HG03095 (cell line): Measurements from ENCODE around the gene NFATC1.

Source experiments
- ATAC-seq: cut with Tn5 transposase; IDR thresholded peaks from one replicate; pipeline ENCODE4 v1.9.1; 2021; ENCODE audit warnings: moderate library complexity; ENCODE audit not compliant: unreplicated experiment

The NFATC1 gene

DNA sequence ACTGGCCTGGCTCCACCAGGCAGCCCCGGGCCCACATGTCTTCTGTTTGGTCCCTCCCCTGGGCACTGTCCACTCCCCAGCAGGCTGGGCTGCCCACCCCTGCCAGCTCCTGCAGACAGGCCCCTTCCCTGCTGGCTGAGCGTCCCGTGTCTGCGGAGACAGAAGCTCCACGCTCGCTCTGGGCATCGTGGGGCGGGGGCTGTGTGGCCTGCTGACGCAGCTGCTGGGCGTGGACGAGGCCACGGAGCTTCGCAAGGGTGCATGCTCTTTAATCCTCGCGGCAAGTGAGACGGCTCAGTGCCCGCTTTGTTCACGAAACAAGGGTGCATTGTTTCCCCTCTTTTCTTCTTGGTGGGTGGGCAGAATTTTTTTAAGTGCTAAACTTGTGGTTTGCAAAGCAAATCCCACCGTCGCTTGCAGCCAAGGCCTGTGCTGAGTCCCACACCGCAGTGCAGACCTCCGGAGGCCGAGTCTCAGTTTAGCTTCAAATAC lies 151.1 kb downstream of the NFATC1 start:
- ATAC-seq: no peak

DNA sequence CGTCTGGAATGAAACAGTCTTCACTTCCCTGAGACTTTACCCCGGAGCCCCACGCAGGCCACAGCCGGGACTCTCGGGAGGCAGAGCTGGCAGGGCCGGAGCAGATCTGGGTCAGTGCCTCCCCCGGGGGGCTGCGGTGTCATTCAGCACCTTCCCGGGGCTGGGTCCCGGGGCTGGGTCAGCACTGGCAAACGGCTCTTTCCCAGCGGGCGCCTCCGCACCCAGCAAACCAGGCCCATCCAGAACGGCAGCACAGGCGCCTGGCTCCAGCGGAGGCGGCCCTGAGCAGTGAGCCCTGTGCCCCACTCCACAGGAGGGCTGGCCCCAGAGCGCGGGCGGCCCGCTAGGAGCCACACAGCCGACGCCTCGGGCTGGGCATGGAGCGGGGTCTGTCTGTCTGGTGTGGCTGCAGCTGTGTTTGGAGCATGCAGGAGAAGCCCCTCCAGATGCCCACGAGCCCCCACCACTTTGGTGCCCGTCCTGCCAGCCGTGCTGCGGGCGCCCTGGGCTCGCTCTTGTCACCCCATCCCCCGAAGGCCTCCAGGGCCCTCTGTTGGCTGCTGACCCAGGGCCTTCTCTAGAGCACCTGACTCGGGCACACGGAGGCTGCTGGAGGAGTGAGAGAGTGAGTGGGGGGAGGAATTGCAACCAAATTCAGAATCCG lies 151.8 kb downstream of the NFATC1 start:
- no peak for ATAC-seq

DNA sequence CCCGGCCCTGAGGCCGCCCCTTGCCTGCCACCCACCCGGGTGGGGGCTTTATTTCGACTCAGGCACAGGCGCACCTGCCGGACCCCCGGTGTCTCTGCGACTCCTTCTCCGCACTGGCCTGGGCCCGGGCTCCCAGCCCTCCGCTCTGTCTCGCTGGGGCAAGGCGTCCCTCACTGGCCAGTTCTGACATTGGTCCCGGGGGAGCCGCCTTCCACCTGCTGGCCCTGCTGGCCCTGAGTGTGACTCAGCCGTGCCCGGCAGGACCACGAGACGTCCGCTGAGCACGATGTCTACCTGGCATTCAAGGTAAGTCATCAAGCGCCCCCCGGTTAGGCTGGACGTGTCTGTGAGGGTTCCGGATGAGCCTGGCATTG lies 152.3 kb downstream of the NFATC1 start:
- ATAC-seq: no peak

DNA sequence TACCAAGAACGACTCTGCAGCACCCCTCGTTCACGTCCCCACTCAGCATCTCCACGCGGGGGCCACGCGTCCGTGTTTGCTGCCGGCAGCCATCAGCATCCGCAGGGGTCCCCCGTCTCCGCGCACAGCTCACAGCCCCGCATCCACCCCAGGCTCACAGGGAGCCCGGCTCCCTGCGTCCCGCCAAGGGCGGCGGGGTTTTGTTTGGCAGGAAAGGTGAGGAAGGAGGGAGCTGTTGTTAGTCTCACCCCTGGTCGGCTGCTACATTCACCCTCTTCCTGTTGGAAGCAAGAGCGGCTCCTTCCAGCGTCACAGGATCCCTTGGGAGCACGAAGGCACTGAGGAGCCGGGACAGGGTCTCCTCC lies 152.9 kb downstream of the NFATC1 start:
- no peak for ATAC-seq

DNA sequence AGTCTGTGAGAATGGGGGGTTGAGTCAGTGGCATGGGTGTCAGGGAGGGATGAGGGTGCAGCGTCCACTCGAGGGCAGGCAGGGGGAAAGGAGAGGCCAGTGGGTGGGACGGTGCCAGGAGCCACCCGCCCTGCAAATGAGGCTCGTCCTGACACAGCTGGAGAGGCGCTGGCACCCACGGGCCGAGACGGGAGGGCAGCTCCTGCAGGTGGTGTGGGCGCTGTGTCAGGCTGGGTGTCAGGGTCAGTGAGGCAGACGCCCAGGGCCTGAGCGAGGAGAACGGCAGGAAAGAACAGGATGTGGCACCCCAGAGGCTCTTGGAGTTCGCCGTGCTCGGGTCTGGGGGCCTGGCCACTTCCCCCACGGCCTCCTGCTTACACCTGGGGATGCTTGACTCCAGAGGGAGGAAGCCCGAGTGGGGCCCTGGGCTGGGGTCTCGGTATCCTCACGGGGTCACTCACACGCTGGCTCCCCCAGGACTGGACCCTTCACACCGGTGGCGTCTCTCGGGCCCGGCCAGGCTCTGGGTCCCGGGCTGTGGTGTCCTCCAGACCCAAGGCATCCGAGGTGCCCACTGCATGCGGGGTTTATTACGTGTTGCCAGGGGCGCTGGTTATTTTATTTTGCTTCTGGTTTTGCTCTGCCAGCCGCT lies 153.4 kb downstream of the NFATC1 start:
- ATAC-seq: no peak

DNA sequence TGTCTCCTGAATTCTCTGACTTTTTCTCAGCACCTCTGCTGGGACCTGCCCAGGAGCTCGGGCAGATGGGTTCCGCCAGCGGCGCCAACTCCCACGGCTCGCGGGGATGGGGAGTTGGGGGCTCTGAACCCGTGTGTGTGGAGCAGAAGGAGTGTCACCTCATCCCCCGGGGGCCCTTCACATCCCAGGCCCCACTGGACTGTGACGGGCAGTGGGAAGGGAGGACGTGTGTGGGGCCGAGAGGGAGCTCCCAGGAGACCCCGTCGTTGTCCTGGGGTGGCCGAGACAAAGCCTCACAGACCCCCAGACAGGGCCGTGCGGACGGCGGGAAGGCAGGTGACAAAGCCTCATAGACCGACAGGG lies 153.9 kb downstream of the NFATC1 start:
- no peak for ATAC-seq

DNA sequence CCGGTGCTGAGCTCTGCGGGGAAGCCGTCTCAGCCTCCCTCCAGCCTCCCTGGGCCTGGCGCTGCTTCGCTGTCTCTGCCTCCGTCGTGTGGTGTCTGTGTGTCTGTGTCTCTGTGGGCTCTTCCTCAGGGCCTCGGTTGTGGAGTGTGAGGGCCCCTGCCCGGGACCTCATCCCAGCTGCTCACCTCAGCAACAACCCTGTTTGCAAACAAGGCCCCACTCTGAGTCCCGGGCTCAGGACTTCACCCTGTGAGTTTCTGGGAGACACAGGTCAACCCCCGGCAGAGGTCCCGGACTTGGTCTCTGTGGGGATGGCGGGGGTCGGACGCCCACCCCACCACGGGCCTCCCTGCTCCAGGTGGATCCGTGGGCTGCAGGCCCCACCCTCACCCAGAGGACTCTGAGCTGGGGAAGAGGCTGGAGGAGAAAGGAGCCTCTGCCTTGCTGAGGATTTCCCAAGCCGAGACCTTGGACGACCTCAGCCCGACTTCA lies 156.5 kb downstream of the NFATC1 start:
- no peak for ATAC-seq

DNA sequence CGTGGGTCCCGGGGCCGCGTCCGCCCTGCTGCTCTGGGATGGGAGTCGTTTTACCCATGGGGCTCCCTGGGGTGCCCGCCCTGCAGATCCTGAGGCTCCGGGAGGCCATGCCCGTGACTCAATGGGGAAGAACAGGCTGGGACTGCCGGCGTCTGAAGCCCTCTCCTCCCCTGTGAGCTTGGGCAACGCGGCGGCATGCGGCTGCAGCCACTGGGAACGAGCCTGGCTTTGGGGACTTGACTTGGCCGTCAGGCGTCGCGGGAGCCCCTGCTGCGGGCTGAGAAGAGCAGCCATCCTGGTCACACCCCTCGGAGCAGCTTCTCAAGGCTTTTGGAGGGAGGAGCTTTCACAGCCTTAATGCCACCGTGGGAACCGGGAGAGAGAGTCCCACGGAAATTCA lies 157.0 kb downstream of the NFATC1 start:
- no peak for ATAC-seq

DNA sequence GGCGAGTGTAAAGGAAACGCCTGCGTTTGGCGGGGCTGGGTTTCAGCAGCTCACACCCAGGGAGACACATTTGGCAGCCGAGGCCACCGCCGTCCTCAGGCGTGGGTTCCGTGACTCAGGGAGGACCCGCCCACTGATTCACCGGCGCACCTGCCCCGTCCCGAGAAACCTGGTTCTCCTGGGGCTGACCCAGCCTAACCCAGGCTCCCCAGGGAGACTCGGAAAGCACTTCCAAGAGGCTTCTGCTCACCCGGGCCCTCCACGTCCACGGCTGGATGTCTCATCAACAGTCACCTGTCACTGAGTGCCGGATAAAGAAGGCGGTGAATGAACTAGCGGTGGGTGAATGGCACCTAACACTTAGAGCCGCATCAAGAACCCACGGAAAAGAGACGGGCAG lies 157.4 kb downstream of the NFATC1 start:
- no peak for ATAC-seq

DNA sequence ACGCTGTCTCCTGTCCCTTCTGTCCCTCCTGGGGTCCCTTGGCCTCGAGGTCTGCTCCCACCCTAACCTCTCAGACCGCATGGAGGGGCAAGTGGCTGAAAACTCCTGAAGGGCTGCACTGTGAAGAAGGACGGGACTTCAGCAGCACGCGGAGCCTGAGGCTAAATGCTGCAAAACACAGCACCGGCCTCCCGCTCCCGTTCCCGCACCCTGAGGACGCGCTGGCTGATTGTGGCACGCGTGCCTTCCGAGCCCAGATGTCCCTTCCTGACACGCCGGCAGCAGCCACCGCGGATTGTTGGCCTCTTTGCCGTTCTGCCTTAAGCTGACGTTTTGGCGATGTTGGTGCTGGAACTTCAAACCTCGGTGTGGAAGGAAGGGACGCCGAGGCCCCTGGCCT lies 158.0 kb downstream of the NFATC1 start:
- ATAC-seq: no peak

DNA sequence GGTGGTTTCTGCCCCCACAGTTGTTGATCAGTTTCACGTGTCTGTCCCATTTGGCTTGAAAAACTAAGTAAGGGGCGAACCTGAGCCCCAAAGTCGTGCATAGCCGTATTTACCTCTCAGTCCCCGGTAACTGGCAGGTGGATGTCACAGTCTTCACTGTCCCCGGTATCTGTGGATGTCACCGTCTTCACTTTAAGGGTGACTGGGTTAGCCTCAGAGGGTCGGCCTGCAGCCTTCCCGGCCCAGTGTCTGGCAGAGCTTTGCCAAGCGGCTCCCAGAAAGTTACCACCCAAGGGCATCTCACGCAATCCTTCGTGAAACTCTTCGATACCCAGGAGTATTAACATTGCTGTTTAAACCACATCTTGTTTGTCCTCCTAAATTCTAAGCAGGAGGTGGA lies 158.6 kb downstream of the NFATC1 start:
- no peak for ATAC-seq

DNA sequence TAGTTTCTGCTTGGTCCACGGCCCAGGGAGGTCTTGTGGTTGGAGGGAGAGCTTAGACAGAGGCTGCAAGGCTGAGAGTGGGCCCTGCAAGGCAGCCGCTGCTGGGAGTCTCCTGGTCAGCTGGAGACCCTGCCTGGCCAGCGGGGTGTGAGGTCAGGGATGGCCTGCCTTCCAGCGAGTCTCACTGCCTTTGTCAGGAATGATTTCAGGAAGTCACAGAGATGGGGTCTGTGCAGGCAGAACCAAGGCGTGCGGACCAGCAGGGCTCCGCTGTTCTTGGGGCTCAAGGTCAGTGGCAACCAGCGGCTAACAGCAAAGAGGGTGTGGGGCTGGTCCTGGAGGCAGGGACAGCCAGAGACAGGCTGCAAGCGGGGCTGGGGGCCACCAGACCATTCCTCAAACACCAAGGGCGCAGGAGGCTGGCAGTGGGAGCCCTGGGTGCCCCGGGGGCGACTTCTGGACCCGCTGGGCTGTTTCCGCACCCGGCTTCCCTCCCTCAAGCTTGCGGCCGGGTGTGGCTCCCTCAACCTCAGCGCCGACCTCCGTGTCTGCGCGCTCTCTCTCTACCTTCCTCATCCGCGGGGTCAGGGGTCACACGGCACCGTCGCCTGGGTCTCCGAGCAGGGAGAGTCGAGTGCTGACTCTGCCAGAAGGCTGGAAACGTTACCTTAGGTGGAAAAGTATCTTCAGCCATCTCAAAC lies 159.4 kb downstream of the NFATC1 start:
- ATAC-seq: no peak

DNA sequence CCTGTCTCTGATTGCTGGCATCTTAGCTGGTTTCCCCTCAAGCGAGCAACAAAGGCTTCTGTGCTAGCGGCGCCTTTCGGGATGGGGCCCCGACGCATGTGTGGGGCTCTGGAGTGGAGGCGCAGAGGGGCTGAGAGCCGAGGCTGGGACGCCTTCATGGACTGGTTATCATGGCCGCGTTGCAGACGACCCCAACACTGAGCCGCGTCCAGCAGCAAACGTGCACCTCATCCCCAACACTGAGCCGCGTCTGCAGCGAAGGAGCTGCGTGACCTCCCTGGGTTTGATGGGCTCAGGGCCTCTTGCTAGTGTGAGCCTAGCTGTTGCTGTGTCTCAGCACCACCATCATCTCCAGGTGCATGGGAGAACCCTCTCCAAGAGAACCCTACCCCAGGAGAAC lies 160.2 kb downstream of the NFATC1 start:
- no peak for ATAC-seq

DNA sequence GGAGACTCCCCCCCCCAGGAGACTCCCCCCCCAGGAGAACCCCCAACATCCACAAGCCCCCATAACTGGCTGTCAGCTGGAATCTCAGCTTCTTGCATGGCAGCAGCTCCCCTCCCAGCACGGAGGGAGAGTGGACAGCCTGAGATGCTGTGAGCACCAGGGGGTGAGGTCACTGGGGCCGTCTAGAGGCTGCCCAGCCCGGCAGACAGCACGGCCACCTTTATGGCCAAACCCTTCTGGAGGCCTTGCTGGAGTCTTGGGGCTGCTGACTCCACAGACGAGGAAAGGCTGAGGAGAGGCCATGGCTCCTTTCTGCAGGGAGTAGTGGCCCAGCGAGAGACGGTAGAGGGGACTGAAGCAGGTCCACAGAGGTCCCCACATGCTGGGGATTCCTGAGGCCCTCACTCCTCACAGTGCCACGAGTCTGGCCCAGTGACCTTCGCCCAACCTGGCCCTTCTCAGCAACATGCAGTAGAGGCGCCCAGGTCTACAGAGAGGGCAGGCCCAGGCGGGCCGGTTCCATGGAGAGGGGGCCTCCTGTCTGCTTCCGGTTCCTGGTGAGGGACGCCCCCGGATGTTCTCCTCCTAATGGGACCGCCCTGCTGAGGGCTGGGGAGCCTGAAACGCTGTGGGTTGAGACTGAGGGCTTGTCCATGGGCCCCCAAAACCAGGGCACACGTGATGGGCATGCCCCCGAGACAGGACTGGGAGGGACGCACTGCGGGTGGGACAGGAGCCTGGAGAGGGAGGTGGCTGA lies 161.3 kb downstream of the NFATC1 start:
- ATAC-seq: no peak

DNA sequence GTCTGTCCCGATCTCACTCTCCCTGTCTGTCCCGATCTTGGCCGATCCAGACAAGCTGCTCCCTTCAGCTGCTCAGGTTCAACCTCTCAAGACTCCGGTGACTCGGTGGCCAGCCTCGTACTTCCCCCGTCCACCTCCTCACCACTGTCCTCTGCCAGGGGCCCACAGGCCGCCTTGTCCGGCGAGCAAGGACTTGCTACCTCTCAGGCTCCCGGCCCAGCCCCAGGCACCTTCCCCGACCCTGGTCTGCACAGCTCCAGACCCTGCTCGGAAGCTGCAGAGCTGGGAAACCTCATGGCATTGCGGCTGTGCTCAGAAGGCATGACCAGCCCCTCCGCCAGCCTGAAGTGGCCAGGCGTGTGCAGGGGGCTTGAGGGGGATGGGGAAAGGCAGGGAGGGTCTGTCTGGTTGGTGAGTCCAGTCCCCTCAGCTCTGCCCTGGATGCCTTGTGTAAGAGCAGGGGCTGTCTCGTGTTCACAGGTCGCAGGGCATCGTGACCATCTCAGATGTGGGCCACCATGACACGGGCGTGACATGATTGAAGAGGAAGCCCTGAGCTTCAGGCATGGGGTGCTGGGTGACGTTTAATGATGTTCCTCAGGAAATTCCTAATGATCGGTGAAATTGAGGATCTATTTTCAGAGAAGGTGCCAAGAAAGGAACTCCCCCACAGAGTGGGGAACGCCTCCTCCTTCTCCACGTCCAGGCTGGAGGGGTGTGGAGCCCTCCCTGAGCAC lies 162.6 kb downstream of the NFATC1 start:
- ATAC-seq: no peak

DNA sequence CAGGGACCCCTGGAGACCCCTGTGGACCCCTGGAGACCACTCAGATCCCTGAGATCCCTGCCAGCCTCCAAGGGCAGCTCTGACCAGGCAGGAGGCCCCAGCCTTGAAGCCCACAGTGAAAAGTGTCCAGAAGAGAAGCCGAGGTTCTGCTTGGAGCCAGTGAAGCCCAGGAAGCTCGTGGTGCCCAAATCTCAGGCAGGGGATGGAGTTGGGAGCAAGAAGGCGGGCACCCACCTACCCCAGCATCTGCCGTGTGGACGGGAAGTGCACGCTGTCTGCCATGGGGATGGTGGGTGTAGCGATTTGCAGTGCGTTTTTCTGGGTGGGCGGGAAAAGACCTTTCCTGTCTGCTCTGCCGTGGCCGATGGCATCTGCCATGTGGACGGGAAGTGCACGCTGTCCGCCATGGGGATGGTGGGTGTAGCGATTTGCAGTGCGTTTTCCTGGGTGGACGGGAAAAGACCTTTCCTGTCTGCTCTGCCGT lies 163.2 kb downstream of the NFATC1 start:
- ATAC-seq: no peak

DNA sequence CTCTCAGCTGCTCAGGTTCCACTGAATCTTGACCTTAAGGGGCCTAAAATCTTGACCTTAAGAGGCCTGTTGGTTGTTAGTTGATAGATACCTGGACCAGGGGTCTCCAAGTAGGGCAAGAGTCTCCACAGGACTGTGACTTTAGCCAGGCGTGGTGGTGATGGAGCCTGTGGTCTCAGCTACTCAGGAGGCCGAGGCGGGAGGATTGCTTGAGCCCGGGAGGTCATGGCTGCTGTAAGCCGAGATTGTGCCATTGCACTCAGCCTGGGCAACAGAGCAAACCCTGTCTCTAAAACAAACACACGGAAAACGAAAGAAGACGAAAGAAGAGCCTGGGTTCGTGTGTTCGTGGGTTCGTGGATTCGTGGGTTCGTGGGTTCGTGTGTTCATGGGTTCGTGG lies 163.7 kb downstream of the NFATC1 start:
- ATAC-seq: no peak

DNA sequence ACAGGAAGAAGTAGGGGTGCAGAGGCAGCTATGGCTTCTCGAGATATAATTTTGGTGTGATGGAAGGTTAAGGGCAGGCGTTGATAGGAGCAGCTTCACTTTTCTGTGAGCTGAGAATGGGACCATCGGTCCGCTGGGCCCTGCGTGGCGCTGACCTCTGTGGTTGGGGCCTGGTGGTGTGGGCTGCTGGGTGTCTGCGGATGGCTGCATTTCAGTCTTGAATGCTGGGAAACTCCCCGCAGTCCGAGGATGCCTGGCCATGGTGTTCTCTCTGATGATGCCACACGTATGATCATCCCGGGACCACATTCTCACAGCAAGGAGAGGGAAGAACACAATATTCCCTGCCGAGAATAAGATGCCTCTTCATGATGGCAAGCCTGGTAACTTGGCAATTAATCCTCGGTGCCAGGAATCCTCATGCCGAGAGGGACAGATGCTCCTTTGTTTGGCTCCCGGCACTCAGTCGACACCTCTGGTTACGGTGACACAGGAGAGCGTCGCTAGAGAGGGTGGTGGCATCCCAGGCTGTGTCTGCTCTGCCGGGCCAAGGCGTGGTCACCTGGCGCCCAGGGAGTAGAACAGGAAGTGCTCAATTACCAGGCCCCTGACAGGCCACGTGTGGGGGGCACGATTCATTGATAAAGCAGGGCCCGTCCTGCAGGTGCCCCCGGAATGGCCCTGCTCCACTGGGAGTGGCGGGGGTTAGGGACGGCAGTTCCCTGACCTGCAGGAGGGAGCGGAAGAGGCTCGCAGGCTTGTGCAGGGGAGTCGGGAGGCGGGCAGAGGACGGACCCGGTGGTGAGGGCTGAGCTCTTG lies 164.5 kb downstream of the NFATC1 start:
- ATAC-seq: no peak

DNA sequence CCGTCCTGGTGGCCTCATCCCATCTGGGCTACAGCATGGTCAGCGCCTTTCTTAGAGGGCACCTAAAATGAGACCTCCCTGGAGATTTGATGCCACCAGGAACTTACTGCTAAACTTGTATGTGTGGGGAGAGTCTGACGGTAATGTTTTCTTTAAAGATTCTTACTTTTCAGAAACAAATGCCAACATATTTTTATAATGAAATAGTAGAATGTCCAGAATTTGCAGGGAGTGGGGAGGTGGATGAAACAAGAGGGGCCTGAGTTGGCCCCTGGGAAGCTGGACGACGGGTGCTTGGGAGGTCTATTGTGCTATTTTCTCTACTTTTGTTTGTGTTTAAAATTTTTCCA lies 165.1 kb downstream of the NFATC1 start:
- no peak for ATAC-seq

DNA sequence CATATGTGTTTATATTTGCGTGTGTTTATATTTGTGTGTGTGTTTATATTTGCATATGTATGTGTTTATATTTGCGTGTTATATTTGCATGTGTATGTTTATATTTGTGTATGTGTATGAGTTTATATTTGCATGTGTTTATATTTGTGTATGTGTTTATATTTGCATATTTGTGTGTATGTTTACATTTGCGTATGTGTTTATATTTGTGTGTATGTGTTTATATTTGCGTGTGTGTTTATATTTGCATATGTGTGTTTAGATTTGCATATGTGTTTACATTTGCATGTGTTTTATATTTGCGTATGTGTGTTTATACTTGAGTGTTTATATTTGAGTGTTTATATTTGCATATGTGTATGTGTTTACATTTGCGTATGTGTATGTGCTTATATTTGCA lies 168.2 kb downstream of the NFATC1 start:
- ATAC-seq: no peak
